Measurements from ENCODE around the gene AGL.

- TF ChIP-seq JUN (IDR thresholded peaks at IDR 0.05) (no peak), POLR2A (IDR thresholded peaks at IDR 0.05; ENCODE audit: low read length) (no peak), REST (IDR thresholded peaks at IDR 0.05) (no peak), KDM1A (IDR thresholded peaks at IDR 0.05; ENCODE audit: low read depth) (no peak), RNF2 (IDR thresholded peaks at IDR 0.05; ENCODE audit: borderline replicate concordance, low read depth) (no peak)
Measured at GRCh38 chr1:99943223-99943794, 93.1 kb downstream of the AGL start.
